Stimulated activated CD4-positive, alpha-beta T cell treated with anti-CD3 and anti-CD28 coated beads, Interleukin-2, amount 100 ng/mL, for 48 hours (primary cell): ENCODE results near the gene CLCA4.

ENCODE experiments used
- DNase-seq, 2 donors: peaks; one replicate each; pipeline ENCODE4 v3.0.0-alpha.2; 2020

CLCA4 gene

GRCh38 chr1:86546787-86547221, at the start of gene CLCA4:
Gene CLCA4 (plus strand): TSS chr1:86547078. CDS start chr1:86547120, 42 bp downstream.
- no peak for DNase-seq

GRCh38 chr1:86498281-86498680, 48.6 kb upstream of the CLCA4 start:
- DNase-seq: no peak

GRCh38 chr1:86499987-86500593, 46.8 kb upstream of the CLCA4 start:
- DNase-seq: no peak

GRCh38 chr1:86500714-86501113, 46.2 kb upstream of the CLCA4 start:
- DNase-seq: no peak

GRCh38 chr1:86502125-86502646, 44.7 kb upstream of the CLCA4 start:
- peak; percentile 4 to 13 for DNase-seq

GRCh38 chr1:86502721-86503405, 44.0 kb upstream of the CLCA4 start:
- no peak for DNase-seq

- no peak for DNase-seq
Measured at GRCh38 chr1:86503406-86504136, 43.3 kb upstream of the CLCA4 start.

- no peak for DNase-seq
Measured at GRCh38 chr1:86504137-86504479, 42.8 kb upstream of the CLCA4 start.

- DNase-seq: no peak
Measured at GRCh38 chr1:86504895-86505563, 41.8 kb upstream of the CLCA4 start.

- DNase-seq: no peak
Measured at GRCh38 chr1:86505564-86505902, 41.3 kb upstream of the CLCA4 start.

- no peak for DNase-seq
Measured at GRCh38 chr1:86507935-86508582, 38.8 kb upstream of the CLCA4 start.

- DNase-seq: no peak
Measured at GRCh38 chr1:86508583-86508969, 38.3 kb upstream of the CLCA4 start.

- DNase-seq: no peak
Measured at GRCh38 chr1:86515597-86515996, 31.3 kb upstream of the CLCA4 start.

GRCh38 chr1:86516335-86516734, 30.5 kb upstream of the CLCA4 start:
- DNase-seq: no peak

- DNase-seq: no peak
Measured at GRCh38 chr1:86517336-86517735, 29.5 kb upstream of the CLCA4 start.

- DNase-seq: no peak
Measured at GRCh38 chr1:86520789-86521521, 25.9 kb upstream of the CLCA4 start.

- DNase-seq: no peak
Measured at GRCh38 chr1:86521522-86521891, 25.4 kb upstream of the CLCA4 start.

- no peak for DNase-seq
Measured at GRCh38 chr1:86522240-86522639, 24.6 kb upstream of the CLCA4 start.

GRCh38 chr1:86523670-86524354, 23.1 kb upstream of the CLCA4 start:
- DNase-seq: no peak

- DNase-seq: no peak
Measured at GRCh38 chr1:86527306-86527705, 19.6 kb upstream of the CLCA4 start.

GRCh38 chr1:86530211-86530845, 16.6 kb upstream of the CLCA4 start:
- no peak for DNase-seq
